Fibroblast of pulmonary artery (primary cell): ENCODE data around the gene ENO3.
"Not testable (repeated sequence)": the region's sequence is repeated elsewhere in the genome, so short reads cannot be mapped to it uniquely, and the experiment has no call there.

Experiments
- DNase-seq: peaks from one replicate; pipeline ENCODE4 v3.0.0-alpha.2; 2010; ENCODE audit warnings: low read depth
- H3K4me3 ChIP-seq: replicated peaks from 2 replicates; pipeline ENCODE4 v1.5.1; 2011; ENCODE audit warnings: low read depth, mild to moderate bottlenecking, control low read depth, low read length, moderate library complexity
- TF ChIP-seq, protein P1 (sequence below): IDR thresholded peaks from 2 replicates; pipeline ENCODE4 v1.5.1; 2011; ENCODE audit warnings: mild to moderate bottlenecking, control low read depth, low read length, inconsistent platforms; ENCODE audit errors: missing control alignments

ENO3 gene

DNA sequence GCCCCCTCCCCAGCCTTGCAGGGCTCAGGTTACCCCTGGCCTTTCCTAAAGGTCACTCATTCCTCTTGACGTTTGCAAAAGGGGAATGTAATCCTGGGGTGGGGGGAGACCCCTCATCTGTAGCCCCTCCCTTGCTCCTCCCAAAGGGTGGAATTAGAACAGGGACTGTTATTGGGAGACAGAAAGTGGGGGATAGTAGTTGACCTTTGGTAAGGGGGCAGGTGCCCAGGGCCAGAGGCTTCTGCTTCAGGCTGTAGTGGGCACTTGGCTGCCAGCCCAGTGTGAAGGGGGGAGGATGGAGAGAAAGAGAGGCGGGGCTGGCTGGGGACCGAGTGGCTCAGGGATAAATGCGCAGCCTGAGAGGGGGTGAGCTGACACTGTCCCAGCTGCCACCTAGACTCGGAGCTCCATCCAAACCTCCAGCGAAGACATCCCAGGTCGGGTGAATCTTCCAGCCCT is at the start of gene ENO3:
TSS of gene ENO3 (plus strand) at position 374 of the 459 bp plus-strand sequence. CDS start 711 bp downstream, outside the sequence.
- H3K4me3 ChIP-seq, result peak within 1 kb of the TSS; percentile 40
- no peak for DNase-seq
- TF ChIP-seq, protein P1, sequence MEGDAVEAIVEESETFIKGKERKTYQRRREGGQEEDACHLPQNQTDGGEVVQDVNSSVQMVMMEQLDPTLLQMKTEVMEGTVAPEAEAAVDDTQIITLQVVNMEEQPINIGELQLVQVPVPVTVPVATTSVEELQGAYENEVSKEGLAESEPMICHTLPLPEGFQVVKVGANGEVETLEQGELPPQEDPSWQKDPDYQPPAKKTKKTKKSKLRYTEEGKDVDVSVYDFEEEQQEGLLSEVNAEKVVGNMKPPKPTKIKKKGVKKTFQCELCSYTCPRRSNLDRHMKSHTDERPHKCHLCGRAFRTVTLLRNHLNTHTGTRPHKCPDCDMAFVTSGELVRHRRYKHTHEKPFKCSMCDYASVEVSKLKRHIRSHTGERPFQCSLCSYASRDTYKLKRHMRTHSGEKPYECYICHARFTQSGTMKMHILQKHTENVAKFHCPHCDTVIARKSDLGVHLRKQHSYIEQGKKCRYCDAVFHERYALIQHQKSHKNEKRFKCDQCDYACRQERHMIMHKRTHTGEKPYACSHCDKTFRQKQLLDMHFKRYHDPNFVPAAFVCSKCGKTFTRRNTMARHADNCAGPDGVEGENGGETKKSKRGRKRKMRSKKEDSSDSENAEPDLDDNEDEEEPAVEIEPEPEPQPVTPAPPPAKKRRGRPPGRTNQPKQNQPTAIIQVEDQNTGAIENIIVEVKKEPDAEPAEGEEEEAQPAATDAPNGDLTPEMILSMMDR, result no peak

GRCh38 chr17:4901648-4902344 is 49.1 kb upstream of the ENO3 start:
- no peak for DNase-seq
- TF ChIP-seq, protein P1, result no peak
- no peak overlapping the region for H3K4me3 ChIP-seq

DNA sequence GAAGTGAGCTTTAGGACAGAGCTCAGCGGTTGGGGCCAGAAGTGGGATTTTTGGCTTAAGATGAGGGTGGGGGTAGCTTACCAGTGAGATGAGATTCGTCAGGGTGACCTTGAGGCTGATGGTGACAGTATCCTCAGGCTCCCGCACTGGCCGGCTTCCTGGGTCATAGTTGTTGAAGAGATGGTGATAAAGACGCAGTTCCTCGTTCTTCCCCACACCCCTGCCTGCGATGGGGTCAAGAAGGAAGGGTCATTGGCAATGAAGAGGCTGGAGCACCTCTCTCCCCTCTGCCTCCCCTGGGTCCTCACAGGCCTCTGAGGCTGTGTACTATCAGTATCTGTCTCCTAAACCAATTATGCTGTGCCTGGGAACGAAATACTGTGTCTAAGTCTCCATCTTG is 48.4 kb upstream of the ENO3 start:
- TF ChIP-seq, protein P1, result no peak
- no peak for DNase-seq
- no peak overlapping the region for H3K4me3 ChIP-seq

DNA sequence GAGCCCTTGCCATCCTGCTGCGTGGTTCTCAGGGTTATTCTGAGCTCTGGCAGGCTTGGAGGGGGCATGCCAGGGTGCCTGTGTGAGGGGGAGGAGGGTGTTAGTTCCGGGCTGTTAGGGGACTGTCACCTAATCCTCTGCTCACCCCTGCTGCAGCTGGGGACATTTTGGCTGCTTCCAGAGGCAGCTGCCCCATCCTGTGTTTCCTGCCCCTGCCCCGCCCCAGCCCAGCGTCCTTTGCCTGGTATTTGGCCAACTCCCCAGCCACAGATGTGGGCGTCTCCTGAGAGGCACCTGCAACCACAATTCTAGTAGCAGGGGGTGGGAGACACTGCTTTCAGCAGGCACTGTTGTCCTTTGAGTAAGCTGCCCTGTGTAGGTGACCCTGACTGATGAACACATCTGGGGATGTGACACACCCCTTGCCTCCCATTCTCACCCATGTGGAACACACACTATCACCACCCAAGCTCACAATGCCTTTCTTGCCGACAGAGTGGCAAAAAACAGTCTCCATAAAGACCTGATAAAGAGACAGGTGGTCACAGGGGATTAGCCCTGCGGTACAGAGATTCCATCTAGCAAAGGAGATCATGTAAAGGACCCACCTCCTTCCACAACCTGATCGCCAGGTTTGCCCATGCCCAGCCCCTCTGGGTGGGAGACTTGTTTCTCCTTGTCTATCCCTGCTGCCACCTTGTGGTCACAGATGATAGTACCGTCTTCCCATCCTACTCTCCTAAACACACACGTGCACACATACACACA is 47.7 kb upstream of the ENO3 start, which contains the start of gene CHRNE:
TSS of gene CHRNE (minus strand) at position 48 of the 768 bp plus-strand sequence. CDS start at position 13, 35 bp downstream.
- TF ChIP-seq, protein P1, result peak; percentile 86

DNA sequence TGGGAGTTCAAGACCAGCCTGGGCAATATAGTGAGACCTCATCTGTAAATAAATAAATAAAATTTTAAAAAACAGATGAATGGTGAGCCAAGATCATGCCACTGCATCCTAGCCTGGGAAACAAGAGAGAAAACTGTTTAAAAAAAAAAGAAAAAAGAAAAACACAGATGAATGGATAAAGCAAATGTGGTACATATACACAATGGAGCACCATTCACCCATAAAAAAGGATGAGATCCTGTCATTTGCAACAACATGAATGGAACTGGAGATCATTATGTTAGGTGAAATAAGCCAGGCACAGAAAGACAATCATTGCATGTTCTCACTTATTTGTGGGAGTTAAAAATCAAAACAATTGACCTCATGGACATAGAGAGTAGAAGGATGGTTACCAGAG is 44.3 kb upstream of the ENO3 start:
- DNase-seq, H3K4me3 ChIP-seq: not testable (repeated sequence)

More for the DNA sequence above, 47.7 kb upstream of the ENO3 start, which contains the start of gene CHRNE:
- DNase-seq, result peak; percentile 84
- no peak within 1 kb of the TSS for H3K4me3 ChIP-seq

- no peak overlapping the region for H3K4me3 ChIP-seq
- TF ChIP-seq, protein P1, result no peak
- no peak for DNase-seq
Measured at GRCh38 chr17:4908301-4908700, 42.6 kb upstream of the ENO3 start.
